SIG-M5 (cell line): ENCODE data around the gene BCL2.
"Not testable (repeated sequence)": the region's sequence is repeated elsewhere in the genome, so short reads cannot be mapped to it uniquely, and the experiment has no call there.

ENCODE experiments used
- DNase-seq: peaks from one replicate; lab custom pipeline; 2025; lab: John Stamatoyannopoulos, UW

BCL2 gene

GRCh38 chr18:63234432-63234831, 85.1 kb downstream of the BCL2 start:
- no peak for DNase-seq

DNA sequence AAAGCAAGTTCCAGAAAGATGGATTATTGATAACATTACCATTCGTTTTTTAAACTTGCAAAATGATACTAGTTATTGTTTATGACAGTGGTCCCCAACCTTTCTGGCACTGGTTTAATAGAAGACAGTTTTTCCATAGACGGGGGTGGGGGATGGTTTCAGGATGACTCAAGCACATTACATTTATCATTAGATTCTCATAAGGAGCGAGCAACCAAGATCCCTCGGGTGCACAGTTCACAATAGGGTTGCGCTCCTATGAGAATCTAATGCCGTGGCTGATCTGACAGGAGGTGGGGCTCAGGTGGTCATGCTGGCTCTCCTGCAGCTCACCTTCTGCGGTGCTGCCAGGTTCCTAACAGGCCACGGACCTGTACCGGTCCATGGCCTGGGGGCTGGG, 86.2 kb downstream of the BCL2 start:
- DNase-seq, result no peak

DNA sequence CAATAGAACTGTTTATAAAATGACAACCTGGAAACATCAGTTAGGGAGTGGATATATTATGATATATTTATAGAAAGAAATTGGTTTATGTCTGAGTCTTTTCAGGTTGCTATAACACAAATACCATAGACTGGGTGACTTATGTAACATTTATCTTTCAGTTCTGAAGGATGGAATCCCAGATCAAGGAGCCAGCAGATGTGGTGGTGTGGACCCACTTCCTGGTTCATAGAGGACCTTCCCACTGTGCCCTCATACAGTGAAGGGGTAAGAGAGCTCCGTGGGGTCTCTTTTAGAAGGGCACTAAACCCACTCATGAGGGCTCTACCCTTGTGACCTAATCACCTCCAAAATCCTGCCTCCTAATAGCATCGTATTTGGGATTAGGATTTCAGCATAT, 86.7 kb downstream of the BCL2 start:
- DNase-seq, result no peak

DNA sequence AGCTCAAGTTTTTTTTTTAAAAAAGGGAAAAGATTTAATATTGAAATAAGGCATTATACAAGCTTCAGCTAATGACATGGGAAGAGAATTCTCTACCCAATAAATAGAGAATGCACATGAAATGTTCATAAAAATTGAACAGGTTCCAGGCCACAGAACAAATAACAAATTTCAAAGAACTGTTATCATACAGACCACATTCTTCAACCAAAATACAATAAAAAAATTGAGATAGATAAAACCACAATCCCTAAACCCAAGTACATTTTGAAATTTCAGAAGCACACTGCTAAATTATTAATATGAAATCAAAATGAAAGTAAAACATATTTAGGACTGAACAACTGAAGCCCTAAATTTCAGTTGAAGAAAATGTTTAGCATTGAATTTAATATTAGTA, 89.6 kb downstream of the BCL2 start:
- DNase-seq, result no peak

- DNase-seq, result no peak
Measured at GRCh38 chr18:63225434-63225833, 94.1 kb downstream of the BCL2 start.

DNA sequence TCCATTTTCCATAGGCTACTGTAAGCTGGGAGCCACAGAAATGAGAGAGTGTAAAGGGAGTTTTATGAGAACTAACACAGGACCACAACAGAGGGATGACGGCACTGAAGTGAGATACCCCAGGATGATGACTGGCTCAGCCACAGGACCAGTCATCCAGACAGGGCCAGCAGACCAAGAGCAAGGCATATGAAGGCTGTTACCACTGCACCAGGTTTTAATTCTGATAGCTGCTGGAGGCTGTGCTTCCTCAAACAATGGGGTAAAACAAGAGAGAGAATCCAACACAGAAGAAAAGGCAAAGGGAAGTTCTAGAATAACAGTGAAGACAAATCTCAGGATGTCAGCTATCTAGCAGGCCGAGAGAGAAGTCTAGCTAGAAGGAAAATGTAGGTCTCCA, 94.9 kb downstream of the BCL2 start:
- no peak for DNase-seq

DNA sequence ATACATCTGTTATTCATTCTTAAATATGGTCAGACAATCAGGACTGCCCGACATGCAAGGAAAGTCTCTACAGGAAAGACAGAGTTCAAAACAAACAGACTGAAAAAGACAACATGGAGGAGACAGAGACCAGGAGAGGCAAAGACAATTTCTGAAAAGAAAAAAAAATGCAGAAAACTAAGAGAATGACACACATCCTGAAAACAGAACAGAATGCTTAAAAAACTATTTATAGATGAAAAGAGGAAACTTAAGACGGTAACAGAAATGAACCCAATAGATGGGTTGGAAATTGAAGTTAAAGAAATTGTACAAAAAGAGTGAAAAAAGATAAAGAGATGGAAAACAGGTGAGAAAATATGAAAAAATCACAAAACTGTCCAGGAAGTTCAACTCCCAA, 95.7 kb downstream of the BCL2 start:
- DNase-seq, result no peak

- no peak for DNase-seq
Measured at GRCh38 chr18:63220903-63221302, 98.7 kb downstream of the BCL2 start.

DNA sequence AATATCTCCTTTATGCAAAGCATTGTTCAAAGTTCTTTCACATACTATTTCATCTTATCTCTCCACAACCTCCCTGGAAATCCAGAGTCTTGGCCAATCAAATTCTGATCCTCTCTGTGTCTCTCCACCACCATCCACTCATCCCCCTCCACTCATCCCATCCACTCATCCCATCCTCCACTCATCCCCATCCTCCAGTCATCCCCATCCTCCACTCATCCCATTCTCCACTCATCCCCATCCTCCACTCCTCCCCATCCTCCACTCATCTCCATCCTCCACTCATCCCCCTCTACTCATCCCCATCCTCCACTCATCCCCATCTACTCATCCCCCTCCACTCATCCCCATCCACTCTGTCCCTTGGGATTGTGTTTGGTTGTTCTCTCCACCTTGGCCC, 101.1 kb downstream of the BCL2 start:
- no peak for DNase-seq

GRCh38 chr18:63216516-63217311, 102.9 kb downstream of the BCL2 start:
- no peak for DNase-seq

DNA sequence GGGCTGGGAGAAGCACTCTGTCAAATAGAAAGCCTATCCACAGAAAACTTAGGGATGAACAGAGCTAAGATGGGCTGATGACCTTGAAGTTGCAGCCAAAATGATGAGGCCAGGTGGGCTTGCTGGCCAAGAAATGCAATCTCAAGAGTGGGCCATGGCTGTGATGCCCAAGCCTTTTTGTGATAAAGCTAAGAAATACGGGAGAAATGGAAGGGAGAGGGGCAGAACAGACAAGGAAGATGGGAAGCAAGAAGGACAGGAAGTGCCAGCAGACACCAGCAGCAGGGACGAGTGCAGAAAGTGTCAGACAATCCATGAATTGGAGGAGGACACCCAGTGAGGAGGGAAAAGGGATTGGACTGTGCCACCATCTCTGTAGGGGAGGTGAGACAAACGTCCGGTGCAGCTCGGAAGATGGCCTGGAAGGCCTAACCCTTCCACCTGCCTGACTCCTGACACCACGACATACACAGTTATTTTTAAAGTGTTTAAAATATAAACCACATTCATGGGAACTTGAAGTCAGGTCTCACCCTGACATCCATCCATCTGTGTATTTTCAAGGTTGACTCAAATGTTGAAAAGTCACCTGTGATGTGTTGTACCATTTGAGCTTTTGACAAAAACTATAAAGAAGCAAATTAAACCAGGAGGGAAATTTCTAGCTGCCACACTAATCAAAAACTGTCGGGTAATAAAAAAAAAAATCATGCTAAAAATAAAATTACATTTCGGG, 105.5 kb downstream of the BCL2 start:
- DNase-seq, result no peak

DNA sequence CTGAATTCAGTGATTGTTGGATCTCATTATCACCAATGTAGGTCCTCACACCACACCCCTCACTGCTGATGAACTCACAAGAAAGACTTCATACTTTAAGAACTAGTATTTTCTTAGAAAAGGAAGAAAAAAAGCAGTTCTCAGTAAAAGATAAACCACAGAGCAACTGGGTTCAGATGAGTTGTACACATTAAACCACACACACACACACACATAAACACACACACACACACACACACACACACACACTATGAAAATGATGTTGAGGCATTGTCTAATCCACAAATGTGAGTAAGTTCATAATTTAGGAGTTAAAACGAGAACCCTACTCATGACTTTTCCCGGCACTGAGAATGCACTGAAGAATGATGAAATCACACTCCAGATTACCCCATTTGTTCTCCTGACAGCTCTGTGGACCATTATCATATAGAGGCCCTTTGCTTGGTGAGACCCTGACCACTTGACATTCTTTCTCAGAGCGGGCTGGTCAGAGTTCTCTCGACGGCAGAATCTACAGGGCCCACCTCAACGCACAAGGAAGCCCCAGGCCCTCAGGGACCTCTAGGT, 106.2 kb downstream of the BCL2 start:
- no peak for DNase-seq

- DNase-seq, result no peak
Measured at GRCh38 chr18:63210521-63210920, 109.0 kb downstream of the BCL2 start.

GRCh38 chr18:63208676-63209075, 110.9 kb downstream of the BCL2 start:
- no peak for DNase-seq

- DNase-seq, result no peak
Measured at GRCh38 chr18:63207835-63208234, 111.7 kb downstream of the BCL2 start.

DNA sequence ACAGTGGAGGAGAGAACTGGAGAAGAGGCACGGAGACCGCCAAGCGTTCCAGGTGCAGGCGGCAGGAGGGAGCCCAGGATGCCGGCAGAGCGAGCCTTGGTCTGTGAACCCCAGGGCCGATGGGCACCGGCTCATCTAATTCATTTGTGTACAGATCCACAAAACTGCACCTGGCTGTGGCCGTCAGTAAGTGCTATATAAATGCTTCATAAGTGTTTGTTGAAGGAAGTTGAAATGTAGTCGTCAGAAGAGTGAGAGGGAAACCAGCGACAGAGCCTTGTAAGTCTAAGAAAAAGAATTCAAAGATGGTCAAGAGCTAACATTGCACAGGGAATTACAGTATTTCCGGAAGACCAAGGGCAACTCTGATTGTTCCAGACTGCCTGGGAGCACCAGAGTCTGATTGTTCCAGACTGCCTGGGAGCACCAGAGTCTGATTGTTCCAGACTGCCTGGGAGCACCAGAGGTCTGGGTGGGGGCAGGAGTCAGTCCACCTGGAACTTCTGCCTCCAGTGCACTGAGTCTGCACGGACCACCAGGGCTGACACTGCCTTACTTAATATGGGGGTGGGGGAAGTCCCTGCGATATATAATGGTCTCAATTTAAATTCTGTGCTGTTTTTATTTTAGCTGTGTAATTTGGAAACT, 112.3 kb downstream of the BCL2 start:
- no peak for DNase-seq

- DNase-seq, result no peak
Measured at GRCh38 chr18:63206433-63207142, 113.0 kb downstream of the BCL2 start.

DNA sequence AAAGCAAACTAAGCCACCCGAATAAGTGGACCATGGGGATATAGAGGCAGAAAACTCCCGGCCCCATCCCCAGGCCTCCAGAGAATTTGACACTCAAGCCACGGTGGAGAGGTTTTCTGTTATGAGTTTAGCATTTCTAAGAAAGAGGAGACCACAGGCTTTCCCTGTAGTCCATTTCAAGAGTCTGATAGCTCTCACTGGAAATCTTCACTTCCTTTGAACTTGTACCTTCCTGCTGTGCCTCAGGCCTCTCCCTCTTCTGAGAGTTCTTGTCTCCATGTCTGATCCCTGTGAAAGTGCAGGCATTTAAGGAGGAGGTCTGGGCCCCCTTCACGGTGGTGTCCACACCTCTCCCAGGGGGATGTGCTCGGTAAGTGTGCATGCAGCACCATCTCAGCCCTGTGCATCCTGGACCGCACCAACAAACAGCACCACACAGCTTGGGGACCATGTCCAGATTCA, 113.7 kb downstream of the BCL2 start:
- no peak for DNase-seq

DNA sequence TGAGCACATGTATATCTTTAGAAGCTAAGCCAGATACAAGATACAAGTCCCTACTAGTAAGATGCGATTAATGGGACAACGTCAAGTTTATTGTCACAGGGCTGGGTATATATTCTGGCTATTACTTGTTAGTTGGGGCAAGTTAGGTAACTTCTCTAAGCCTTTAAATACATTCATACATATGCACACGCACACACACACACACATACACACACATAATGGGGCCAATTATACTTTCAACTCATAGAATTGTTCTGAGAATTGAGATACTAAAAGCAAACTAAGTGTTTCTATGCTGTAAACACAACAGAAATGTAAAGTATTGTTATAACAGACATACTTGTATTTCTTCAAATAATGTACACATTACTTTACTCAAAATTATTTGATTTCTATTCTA, 116.1 kb downstream of the BCL2 start:
- DNase-seq, result no peak

DNA sequence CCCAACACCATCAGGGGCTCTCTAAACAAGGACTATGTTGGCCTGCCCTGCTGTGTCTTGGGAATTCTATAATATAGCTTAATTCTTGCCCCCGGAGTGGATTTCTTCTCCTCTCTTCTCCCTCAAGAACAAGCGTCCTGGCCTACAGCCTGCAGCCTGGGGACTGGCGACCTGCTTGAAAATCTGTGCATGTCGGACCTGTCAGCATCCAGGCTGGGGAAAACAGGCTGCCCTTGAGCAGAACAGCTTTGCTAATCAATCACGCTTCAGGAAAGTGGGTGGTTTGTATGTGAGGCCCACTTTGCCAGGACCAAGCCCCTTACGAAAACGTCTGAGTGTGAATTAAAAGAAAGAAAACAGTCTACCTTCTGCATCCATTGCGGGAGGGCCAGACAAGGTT, 116.7 kb downstream of the BCL2 start:
- DNase-seq, result no peak

DNA sequence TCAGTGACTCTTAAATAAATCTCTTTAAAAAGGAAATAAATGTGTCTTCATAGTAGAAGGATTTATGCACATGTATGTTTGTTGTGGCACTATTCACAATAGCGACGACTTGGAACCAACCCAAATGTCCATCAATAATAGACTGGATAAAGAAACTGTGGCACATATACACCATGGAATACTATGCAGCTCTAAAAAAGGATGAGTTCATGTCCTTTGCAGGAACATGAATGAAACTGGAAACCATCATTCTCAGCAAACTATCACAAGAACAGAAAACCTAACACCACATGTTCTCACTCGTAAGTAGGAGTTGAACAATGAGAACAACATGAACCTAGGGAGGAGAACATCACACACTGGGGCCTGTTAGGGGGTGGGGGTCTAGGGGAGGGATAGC, 118.1 kb downstream of the BCL2 start:
- DNase-seq, result not testable (repeated sequence)

GRCh38 chr18:63199743-63200241, 119.8 kb downstream of the BCL2 start:
- DNase-seq, result no peak
